GM18502 (cell line): ENCODE measurements around the gene NR4A2.

Experiments used
- ATAC-seq: cut with Tn5 transposase; IDR thresholded peaks from one replicate; pipeline ENCODE4 v1.9.1; 2021; ENCODE audit warnings: mild to moderate bottlenecking; ENCODE audit not compliant: unreplicated experiment, poor library complexity

NR4A2 gene

GRCh38 chr2:156340804-156341451, 8.4 kb upstream of the NR4A2 start:
- ATAC-seq, result peak; percentile 18

- no peak for ATAC-seq
Observed at GRCh38 chr2:156340377-156340776, 7.9 kb upstream of the NR4A2 start.

GRCh38 chr2:156339865-156340264, 7.3 kb upstream of the NR4A2 start:
- ATAC-seq, result no peak

GRCh38 chr2:156339110-156339847, 6.8 kb upstream of the NR4A2 start:
- no peak for ATAC-seq

- no peak for ATAC-seq
Observed at GRCh38 chr2:156338578-156338977, 6.1 kb upstream of the NR4A2 start.

- ATAC-seq, result peak; percentile 30
Observed at GRCh38 chr2:156334496-156335478, 2.3 kb upstream of the NR4A2 start.

- peak; percentile 47 for ATAC-seq
Observed at GRCh38 chr2:156333951-156334495, 1.5 kb upstream of the NR4A2 start.

- ATAC-seq, result peak; percentile 22
Observed at GRCh38 chr2:156333274-156333950, 891 bp upstream of the NR4A2 start.

- peak; percentile 16 for ATAC-seq
Observed at GRCh38 chr2:156332284-156332533, 312 bp downstream of the NR4A2 start.

- ATAC-seq, result no peak
Observed at GRCh38 chr2:156331572-156332283, 793 bp downstream of the NR4A2 start.

- ATAC-seq, result no peak
Observed at GRCh38 chr2:156329927-156330726, 2.4 kb downstream of the NR4A2 start.

GRCh38 chr2:156329031-156329926, 3.2 kb downstream of the NR4A2 start:
- no peak for ATAC-seq

- no peak for ATAC-seq
Observed at GRCh38 chr2:156327835-156328695, 4.5 kb downstream of the NR4A2 start.

- ATAC-seq, result no peak
Observed at GRCh38 chr2:156326526-156327095, 5.9 kb downstream of the NR4A2 start.

GRCh38 chr2:156325688-156326525, 6.6 kb downstream of the NR4A2 start:
- ATAC-seq, result no peak

GRCh38 chr2:156323754-156324153, 8.8 kb downstream of the NR4A2 start:
- ATAC-seq, result no peak
